Endothelial cell of umbilical vein (primary cell): ENCODE results near the gene ITIH5.

Source experiments
- CTCF ChIP-seq, 2 donors: IDR thresholded peaks; 1 replicate in 1 of 2; 2 replicates in 1 of 2; pipeline ENCODE4 v1.5.1; 2011; ENCODE audit warnings: low read length in 2 of 2, mild to moderate bottlenecking in 2 of 2, moderate library complexity in 2 of 2, control low read depth in 1 of 2, inconsistent platforms in 1 of 2, low read depth in 1 of 2; ENCODE audit not compliant: insufficient read depth in 1 of 2; ENCODE audit errors: extremely low read depth in 1 of 2
- EZH2 ChIP-seq: IDR thresholded peaks from 2 replicates; pipeline ENCODE4 v1.6.1; 2012; ENCODE audit warnings: borderline replicate concordance, low read depth, mild to moderate bottlenecking, moderate library complexity, low read length, inconsistent platforms; ENCODE audit not compliant: severe bottlenecking
- JUN ChIP-seq: IDR thresholded peaks from 2 replicates; pipeline ENCODE4 v1.6.1; 2011; ENCODE audit warnings: borderline replicate concordance, low read depth; ENCODE audit not compliant: insufficient read length, insufficient read depth
- MAX ChIP-seq: IDR thresholded peaks from 2 replicates; pipeline ENCODE4 v1.6.1; 2011; ENCODE audit not compliant: insufficient read depth, insufficient read length
- POLR2A ChIP-seq: IDR thresholded peaks from 2 replicates; pipeline ENCODE4 v1.6.1; 2012; ENCODE audit warnings: low read depth, mild to moderate bottlenecking, control low read depth, low read length
- POLR2AphosphoS5 ChIP-seq: IDR thresholded peaks from 2 replicates; pipeline ENCODE4 v1.6.1; 2012; ENCODE audit warnings: low read depth, mild to moderate bottlenecking, control low read depth, low read length, moderate library complexity; ENCODE audit not compliant: insufficient read depth

GRCh38 chr10:7598771-7599170, 68.0 kb downstream of the ITIH5 start:
- TF ChIP-seq CTCF (IDR thresholded peaks at IDR 0.05; ENCODE audit: extremely low read depth in 1 of 2, insufficient read depth in 1 of 2, low read depth in 1 of 2, low read length in 2 of 2): no peak
- no peak for TF ChIP-seq POLR2A
- TF ChIP-seq EZH2: no peak
- no peak for TF ChIP-seq JUN
- no peak for TF ChIP-seq MAX
- no peak for TF ChIP-seq POLR2AphosphoS5
